SU-DHL-6 (cell line): ENCODE results near the gene EMX1.

Source experiments
- CTCF ChIP-seq: fragments of 200-600 bp; sonication (generic); IDR thresholded peaks from one replicate; pipeline ENCODE4 v1.5.1; 2017; ENCODE audit warnings: antibody characterized with exemption, mild to moderate bottlenecking, low read length, moderate library complexity; ENCODE audit not compliant: insufficient read depth, poor library complexity, severe bottlenecking
- EZH2phosphoT487 ChIP-seq: fragments of 200-600 bp; sonication (generic), shearing (Covaris generic); conservative IDR thresholded peaks from 2 replicates; pipeline ENCODE4 v1.6.1; 2018; ENCODE audit warnings: mild to moderate bottlenecking, antibody characterized with exemption, low read length, moderate library complexity, mixed read lengths

- TF ChIP-seq CTCF = no peak
- TF ChIP-seq EZH2phosphoT487 = no peak
These were observed 10.6 kb downstream of the EMX1 start for GRCh38 chr2:72927619-72928550.
